ENCODE results near the gene FGR.

The FGR gene

GRCh38 chr1:27661412-27662075, 26.6 kb upstream of the FGR start:
- DNase-seq (ENCODE audit: low read depth, low spot score), result no peak
- no peak overlapping the region for H3K4me3 ChIP-seq (ENCODE audit: low read length)

GRCh38 chr1:27660300-27660835, 25.4 kb upstream of the FGR start:
- H3K4me3 ChIP-seq (ENCODE audit: low read length), result peak overlapping the region; percentile 74
- DNase-seq (ENCODE audit: low read depth, low spot score), result no peak

GRCh38 chr1:27659497-27660299, 24.7 kb upstream of the FGR start:
- H3K4me3 ChIP-seq (ENCODE audit: low read length), result peak overlapping the region; percentile 74
- peak; percentile 80 for DNase-seq (ENCODE audit: low read depth, low spot score)

- H3K4me3 ChIP-seq (ENCODE audit: low read length), result peak overlapping the region; percentile 74
- DNase-seq (ENCODE audit: low read depth, low spot score), result peak; percentile 49
Measured at GRCh38 chr1:27658951-27659496, 24.0 kb upstream of the FGR start.

GRCh38 chr1:27656157-27656893, 21.3 kb upstream of the FGR start:
- DNase-seq (ENCODE audit: low read depth, low spot score), result no peak
- no peak overlapping the region for H3K4me3 ChIP-seq (ENCODE audit: low read length)

- no peak for DNase-seq (ENCODE audit: low read depth, low spot score)
- no peak overlapping the region for H3K4me3 ChIP-seq (ENCODE audit: low read length)
Measured at GRCh38 chr1:27655151-27655937, 20.4 kb upstream of the FGR start.

GRCh38 chr1:27652111-27652864, 17.3 kb upstream of the FGR start:
- DNase-seq (ENCODE audit: low read depth, low spot score), result no peak
- no peak overlapping the region for H3K4me3 ChIP-seq (ENCODE audit: low read length)

GRCh38 chr1:27650539-27651175, 15.7 kb upstream of the FGR start:
- DNase-seq (ENCODE audit: low read depth, low spot score), result no peak
- H3K4me3 ChIP-seq (ENCODE audit: low read length), result no peak overlapping the region

GRCh38 chr1:27650171-27650538, 15.2 kb upstream of the FGR start:
- DNase-seq (ENCODE audit: low read depth, low spot score), result no peak
- H3K4me3 ChIP-seq (ENCODE audit: low read length), result no peak overlapping the region

GRCh38 chr1:27649306-27649635, 14.3 kb upstream of the FGR start:
- no peak for DNase-seq (ENCODE audit: low read depth, low spot score)
- H3K4me3 ChIP-seq (ENCODE audit: low read length), result no peak overlapping the region

GRCh38 chr1:27648602-27649305, 13.8 kb upstream of the FGR start:
- no peak for DNase-seq (ENCODE audit: low read depth, low spot score)
- H3K4me3 ChIP-seq (ENCODE audit: low read length), result no peak overlapping the region

- no peak overlapping the region for H3K4me3 ChIP-seq (ENCODE audit: low read length)
Measured at GRCh38 chr1:27647328-27647727, 12.3 kb upstream of the FGR start.

GRCh38 chr1:27646676-27647075, 11.7 kb upstream of the FGR start:
- H3K4me3 ChIP-seq (ENCODE audit: low read length), result no peak overlapping the region
- no peak for DNase-seq (ENCODE audit: low read depth, low spot score)

More at GRCh38 chr1:27647328-27647727, 12.3 kb upstream of the FGR start:
- no peak for DNase-seq (ENCODE audit: low read depth, low spot score)

GRCh38 chr1:27645071-27645415, 10.1 kb upstream of the FGR start:
- H3K4me3 ChIP-seq (ENCODE audit: low read length), result no peak overlapping the region
- no peak for DNase-seq (ENCODE audit: low read depth, low spot score)

GRCh38 chr1:27644369-27645070, 9.5 kb upstream of the FGR start:
- DNase-seq (ENCODE audit: low read depth, low spot score), result no peak
- no peak overlapping the region for H3K4me3 ChIP-seq (ENCODE audit: low read length)

GRCh38 chr1:27643600-27644368, 8.8 kb upstream of the FGR start:
- no peak overlapping the region for H3K4me3 ChIP-seq (ENCODE audit: low read length)
- peak; percentile 68 for DNase-seq (ENCODE audit: low read depth, low spot score)

Measured in Jurkat, Clone E6-1 (cell line).